DOHH2 (cell line): Measurements from ENCODE around the gene PADI1.

Experiments used
- H3F3A ChIP-seq: fragments of 200-600 bp; sonication (generic), shearing (Covaris generic); 2 replicates; pipeline ENCODE4 v1.6.0; 2016; ENCODE audit warnings: antibody characterized with exemption, mild to moderate bottlenecking; ENCODE audit not compliant: control insufficient read depth, insufficient read depth
- H3K27ac ChIP-seq: fragments of 200-600 bp; sonication (generic); 2 replicates; pipeline ENCODE4 v1.5.1; 2014; ENCODE audit warnings: low read depth, mild to moderate bottlenecking, low read length, moderate library complexity
- H3K27me3 ChIP-seq: fragments of 200-600 bp; sonication (generic); 2 replicates; pipeline ENCODE4 v1.6.1; 2014; ENCODE audit warnings: mild to moderate bottlenecking, low read length, mixed read lengths; ENCODE audit not compliant: control insufficient read depth
- H3K36me3 ChIP-seq: fragments of 200-600 bp; sonication (generic); 2 replicates; pipeline ENCODE4 v1.6.1; 2014; ENCODE audit warnings: mild to moderate bottlenecking, low read length, moderate library complexity, mixed read lengths; ENCODE audit not compliant: control insufficient read depth
- H3K4me1 ChIP-seq: fragments of 200-600 bp; sonication (generic); 2 replicates; pipeline ENCODE4 v1.6.1; 2014; ENCODE audit warnings: mild to moderate bottlenecking, low read length, mixed read lengths; ENCODE audit not compliant: control insufficient read depth
- H3K4me2 ChIP-seq: fragments of 200-600 bp; sonication (generic); 2 replicates; pipeline ENCODE4 v1.6.0; 2014; ENCODE audit warnings: mild to moderate bottlenecking, low read length, moderate library complexity
- H3K4me3 ChIP-seq: fragments of 200-600 bp; sonication (generic); 2 replicates; pipeline ENCODE4 v1.5.1; 2014; ENCODE audit warnings: mild to moderate bottlenecking, low read length, mixed read lengths
- H3K79me2 ChIP-seq: fragments of 200-600 bp; sonication (generic); 2 replicates; pipeline ENCODE4 v1.6.1; 2014; ENCODE audit warnings: mild to moderate bottlenecking, low read length, mixed read lengths; ENCODE audit not compliant: control insufficient read depth
- H3K9me2 ChIP-seq: fragments of 200-600 bp; sonication (generic); replicated peaks from 2 replicates; pipeline ENCODE4 v1.6.1; 2014; ENCODE audit warnings: mild to moderate bottlenecking, low read length, mixed read lengths; ENCODE audit not compliant: control insufficient read depth
- H3K9me3 ChIP-seq: fragments of 200-600 bp; sonication (generic); 2 replicates; pipeline ENCODE4 v1.6.1; 2014; ENCODE audit warnings: antibody characterized with exemption, low read length, mixed read lengths; ENCODE audit not compliant: control insufficient read depth, insufficient read depth
- H4K20me1 ChIP-seq: fragments of 200-600 bp; sonication (generic); 2 replicates; pipeline ENCODE4 v1.6.0; 2014; ENCODE audit warnings: low read depth, mild to moderate bottlenecking, antibody characterized with exemption, low read length, moderate library complexity; ENCODE audit not compliant: control insufficient read depth, insufficient read depth
- EZH2phosphoT487 ChIP-seq: fragments of 200-600 bp; sonication (generic); IDR thresholded peaks from 2 replicates; pipeline ENCODE4 v1.6.1; 2017; ENCODE audit warnings: borderline replicate concordance, mild to moderate bottlenecking, antibody characterized with exemption, low read length, moderate library complexity, mixed read lengths
- TF ChIP-seq, protein P1 (sequence below): fragments of 200-600 bp; sonication (generic); IDR thresholded peaks from one replicate; pipeline ENCODE4 v1.5.1; 2014; ENCODE audit warnings: antibody characterized with exemption, mild to moderate bottlenecking, low read depth, low read length; ENCODE audit not compliant: poor library complexity, severe bottlenecking

Gene PADI1

DNA sequence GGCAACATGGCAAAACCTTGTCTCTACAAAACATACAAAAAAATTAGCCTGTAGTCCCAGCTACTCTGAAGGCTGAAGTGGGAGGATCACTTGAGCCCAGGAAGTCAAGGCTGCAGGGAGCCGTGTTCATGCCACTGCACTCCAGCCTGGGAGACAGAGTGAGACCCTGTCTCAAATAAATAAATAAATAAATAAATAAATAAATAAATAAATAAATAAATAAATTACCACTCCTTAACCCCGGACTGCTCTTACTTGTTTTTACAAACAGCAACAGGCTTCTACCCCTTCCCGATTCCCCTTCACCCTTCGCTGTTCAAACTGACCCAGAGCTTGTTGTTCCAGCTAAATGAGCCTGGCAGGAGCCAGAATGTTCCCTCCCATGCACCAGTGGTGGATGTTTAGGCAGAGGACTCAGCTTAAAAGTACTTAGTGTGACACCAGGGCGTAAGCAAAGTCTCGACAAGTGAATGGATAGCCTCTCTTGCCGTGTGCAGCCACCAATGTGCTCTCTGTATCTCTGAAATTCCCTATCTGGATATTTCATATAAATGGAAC lies 22.5 kb downstream of the PADI1 start:
- no peaks in the 10 kb centered on the region for H3K9me2 ChIP-seq
- no peak overlapping the region for H3K4me2 ChIP-seq

DNA sequence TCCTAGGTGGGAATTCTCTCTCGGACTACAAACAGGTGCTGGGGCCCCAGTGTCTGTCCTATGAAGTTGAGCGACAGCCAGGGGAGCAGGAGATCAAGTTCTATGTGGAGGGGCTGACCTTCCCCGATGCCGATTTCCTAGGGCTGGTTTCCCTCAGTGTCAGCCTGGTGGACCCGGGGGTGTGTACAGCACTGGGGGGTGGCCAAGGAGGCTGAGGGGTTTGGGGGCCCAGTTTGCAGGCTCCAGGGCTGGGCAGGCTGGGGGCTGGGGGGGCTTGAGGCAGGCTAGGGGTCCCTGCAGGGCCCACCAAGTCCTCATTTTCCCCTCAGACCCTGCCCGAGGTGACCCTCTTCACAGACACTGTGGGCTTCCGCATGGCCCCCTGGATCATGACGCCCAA lies 23.7 kb downstream of the PADI1 start:
- H3K27ac ChIP-seq: no peak overlapping the region
- no peaks in the 10 kb centered on the region for H3K9me3 ChIP-seq
- no peaks in the 10 kb centered on the region for H3K9me2 ChIP-seq
- no peaks in the 10 kb centered on the region for H3K79me2 ChIP-seq
- peaks cover 7% of the 10 kb centered on the region for H3K4me1 ChIP-seq
- no peak overlapping the region for H3K4me2 ChIP-seq
- H3F3A ChIP-seq: no peaks in the 10 kb centered on the region
- H3K27me3 ChIP-seq: peaks cover 1% of the 10 kb centered on the region; the same call in 1 of the 2 replicates
- H3K36me3 ChIP-seq: no peaks in the 10 kb centered on the region
- H4K20me1 ChIP-seq: no peaks in the 10 kb centered on the region
- TF ChIP-seq, protein P1, sequence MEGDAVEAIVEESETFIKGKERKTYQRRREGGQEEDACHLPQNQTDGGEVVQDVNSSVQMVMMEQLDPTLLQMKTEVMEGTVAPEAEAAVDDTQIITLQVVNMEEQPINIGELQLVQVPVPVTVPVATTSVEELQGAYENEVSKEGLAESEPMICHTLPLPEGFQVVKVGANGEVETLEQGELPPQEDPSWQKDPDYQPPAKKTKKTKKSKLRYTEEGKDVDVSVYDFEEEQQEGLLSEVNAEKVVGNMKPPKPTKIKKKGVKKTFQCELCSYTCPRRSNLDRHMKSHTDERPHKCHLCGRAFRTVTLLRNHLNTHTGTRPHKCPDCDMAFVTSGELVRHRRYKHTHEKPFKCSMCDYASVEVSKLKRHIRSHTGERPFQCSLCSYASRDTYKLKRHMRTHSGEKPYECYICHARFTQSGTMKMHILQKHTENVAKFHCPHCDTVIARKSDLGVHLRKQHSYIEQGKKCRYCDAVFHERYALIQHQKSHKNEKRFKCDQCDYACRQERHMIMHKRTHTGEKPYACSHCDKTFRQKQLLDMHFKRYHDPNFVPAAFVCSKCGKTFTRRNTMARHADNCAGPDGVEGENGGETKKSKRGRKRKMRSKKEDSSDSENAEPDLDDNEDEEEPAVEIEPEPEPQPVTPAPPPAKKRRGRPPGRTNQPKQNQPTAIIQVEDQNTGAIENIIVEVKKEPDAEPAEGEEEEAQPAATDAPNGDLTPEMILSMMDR: no peak
- no peak for TF ChIP-seq EZH2phosphoT487
- H3K4me3 ChIP-seq: no peak overlapping the region

More for the DNA sequence above, 22.5 kb downstream of the PADI1 start:
- TF ChIP-seq, protein P1: no peak
- TF ChIP-seq EZH2phosphoT487: no peak
- H3K27me3 ChIP-seq: no peaks in the 10 kb centered on the region
- H3F3A ChIP-seq: no peaks in the 10 kb centered on the region
- H3K4me3 ChIP-seq: no peak overlapping the region
- H3K9me3 ChIP-seq: no peaks in the 10 kb centered on the region
- H4K20me1 ChIP-seq: no peaks in the 10 kb centered on the region
- no peak overlapping the region for H3K27ac ChIP-seq
- peaks cover 7% of the 10 kb centered on the region for H3K4me1 ChIP-seq
- no peaks in the 10 kb centered on the region for H3K79me2 ChIP-seq
- H3K36me3 ChIP-seq: no peaks in the 10 kb centered on the region

DNA sequence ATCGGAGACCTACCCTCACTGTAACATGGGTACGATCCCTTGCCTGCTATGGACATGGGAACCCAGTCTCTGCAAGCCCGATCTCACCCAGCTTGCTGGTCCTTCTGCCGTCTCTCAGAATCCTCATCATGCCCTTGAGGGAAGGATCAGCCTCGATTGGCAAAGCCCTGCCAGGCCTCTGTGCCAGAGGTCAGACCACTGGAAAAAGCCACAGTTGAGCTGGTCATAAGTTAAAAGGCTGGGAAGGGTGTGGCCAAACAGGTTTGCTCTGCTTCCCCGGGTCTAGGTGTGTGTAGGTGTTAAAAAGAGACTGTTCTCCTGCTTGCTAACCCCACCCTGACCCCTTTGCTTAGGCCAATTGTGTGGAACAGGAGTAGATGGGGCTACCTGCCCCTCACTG lies 24.5 kb downstream of the PADI1 start:
- TF ChIP-seq EZH2phosphoT487: no peak
- TF ChIP-seq, protein P1: no peak
- Histone ChIP-seq H3K9me2 (no peaks in the 10 kb centered on the region), H3K79me2 (no peaks in the 10 kb centered on the region), H3K36me3 (no peaks in the 10 kb centered on the region), H3K27ac (no peak overlapping the region), H3K4me3 (no peak overlapping the region), H3K4me1 (peaks cover 7% of the 10 kb centered on the region), H3F3A (no peaks in the 10 kb centered on the region), H3K27me3 (peaks cover 8% of the 10 kb centered on the region; the same call in 1 of the 2 replicates), H3K4me2 (no peak overlapping the region), H4K20me1 (peaks cover 3% of the 10 kb centered on the region; the same call in 1 of the 2 replicates), H3K9me3 (no peaks in the 10 kb centered on the region)
